HEK293 (cell line): ENCODE measurements around the gene XRCC6.

ENCODE experiments used
- BCL11A ChIP-seq: fragments of 450-650 bp; formaldehyde crosslinking; IDR thresholded peaks from 2 replicates; pipeline ENCODE4 v1.5.1; 2016; ENCODE audit warnings: low read depth, missing biosample characterization, missing genetic modification characterization
- CTCF ChIP-seq: fragments of 450-650 bp; formaldehyde crosslinking; IDR thresholded peaks from 2 replicates; pipeline ENCODE4 v1.5.1; 2016; ENCODE audit warnings: missing biosample characterization, missing genetic modification characterization
- KLF16 ChIP-seq: fragments of 450-650 bp; formaldehyde crosslinking; IDR thresholded peaks from 2 replicates; pipeline ENCODE4 v1.5.1; 2017; ENCODE audit warnings: missing biosample characterization, missing genetic modification characterization
- PRDM1 ChIP-seq: fragments of 450-650 bp; formaldehyde crosslinking; IDR thresholded peaks from 2 replicates; pipeline ENCODE4; 2016; ENCODE audit warnings: missing biosample characterization, missing genetic modification characterization
- ZBTB26 ChIP-seq: fragments of 450-650 bp; formaldehyde crosslinking; optimal IDR thresholded peaks from 2 replicates; pipeline ENCODE3; 2016; ENCODE audit warnings: missing biosample characterization, mild to moderate bottlenecking, missing genetic modification characterization
- ZNF548 ChIP-seq: fragments of 450-650 bp; formaldehyde crosslinking; IDR thresholded peaks from 2 replicates; pipeline ENCODE4 v1.5.1; 2016; ENCODE audit warnings: missing biosample characterization, missing genetic modification characterization
- TF ChIP-seq, protein P1 (sequence below): fragments of 450-650 bp; formaldehyde crosslinking; IDR thresholded peaks from 2 replicates; pipeline ENCODE4 v1.5.1; 2016; ENCODE audit warnings: missing biosample characterization, missing genetic modification characterization, low read depth
- TF ChIP-seq, protein P2 (sequence below): fragments of 450-650 bp; formaldehyde crosslinking; IDR thresholded peaks from 2 replicates; pipeline ENCODE4 v1.5.1; 2017; ENCODE audit warnings: missing biosample characterization, missing genetic modification characterization

DNA sequence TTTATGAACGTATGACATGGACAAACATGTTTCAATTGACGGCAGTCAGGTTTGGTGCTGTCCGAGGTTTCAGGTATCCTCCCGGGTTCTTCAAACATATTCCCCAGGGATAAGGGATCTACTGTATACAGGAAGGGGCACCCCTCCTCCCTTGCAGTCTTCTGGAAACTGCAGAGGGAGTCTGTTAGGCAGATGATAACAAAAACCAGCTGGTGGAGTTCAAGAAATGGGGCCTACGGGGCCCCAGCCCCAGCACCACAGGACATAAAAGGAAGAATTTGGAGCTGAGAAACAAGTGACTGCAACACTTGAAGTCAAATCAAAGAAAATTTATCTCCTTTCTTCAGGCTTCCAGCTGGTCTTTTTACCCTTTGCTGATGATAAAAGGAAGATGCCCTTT lies 35.5 kb downstream of the XRCC6 start:
- TF ChIP-seq CTCF (tag by site-specific recombination) (no peak), KLF16 (no peak), ZNF548 (tag by site-specific recombination) (no peak), PRDM1 (no peak), BCL11A (tag by site-specific recombination) (no peak), ZBTB26 (tag by site-specific recombination) (no peak)
- TF ChIP-seq, protein P1, sequence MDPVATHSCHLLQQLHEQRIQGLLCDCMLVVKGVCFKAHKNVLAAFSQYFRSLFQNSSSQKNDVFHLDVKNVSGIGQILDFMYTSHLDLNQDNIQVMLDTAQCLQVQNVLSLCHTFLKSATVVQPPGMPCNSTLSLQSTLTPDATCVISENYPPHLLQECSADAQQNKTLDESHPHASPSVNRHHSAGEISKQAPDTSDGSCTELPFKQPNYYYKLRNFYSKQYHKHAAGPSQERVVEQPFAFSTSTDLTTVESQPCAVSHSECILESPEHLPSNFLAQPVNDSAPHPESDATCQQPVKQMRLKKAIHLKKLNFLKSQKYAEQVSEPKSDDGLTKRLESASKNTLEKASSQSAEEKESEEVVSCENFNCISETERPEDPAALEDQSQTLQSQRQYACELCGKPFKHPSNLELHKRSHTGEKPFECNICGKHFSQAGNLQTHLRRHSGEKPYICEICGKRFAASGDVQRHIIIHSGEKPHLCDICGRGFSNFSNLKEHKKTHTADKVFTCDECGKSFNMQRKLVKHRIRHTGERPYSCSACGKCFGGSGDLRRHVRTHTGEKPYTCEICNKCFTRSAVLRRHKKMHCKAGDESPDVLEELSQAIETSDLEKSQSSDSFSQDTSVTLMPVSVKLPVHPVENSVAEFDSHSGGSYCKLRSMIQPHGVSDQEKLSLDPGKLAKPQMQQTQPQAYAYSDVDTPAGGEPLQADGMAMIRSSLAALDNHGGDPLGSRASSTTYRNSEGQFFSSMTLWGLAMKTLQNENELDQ: no peak
- TF ChIP-seq, protein P2, sequence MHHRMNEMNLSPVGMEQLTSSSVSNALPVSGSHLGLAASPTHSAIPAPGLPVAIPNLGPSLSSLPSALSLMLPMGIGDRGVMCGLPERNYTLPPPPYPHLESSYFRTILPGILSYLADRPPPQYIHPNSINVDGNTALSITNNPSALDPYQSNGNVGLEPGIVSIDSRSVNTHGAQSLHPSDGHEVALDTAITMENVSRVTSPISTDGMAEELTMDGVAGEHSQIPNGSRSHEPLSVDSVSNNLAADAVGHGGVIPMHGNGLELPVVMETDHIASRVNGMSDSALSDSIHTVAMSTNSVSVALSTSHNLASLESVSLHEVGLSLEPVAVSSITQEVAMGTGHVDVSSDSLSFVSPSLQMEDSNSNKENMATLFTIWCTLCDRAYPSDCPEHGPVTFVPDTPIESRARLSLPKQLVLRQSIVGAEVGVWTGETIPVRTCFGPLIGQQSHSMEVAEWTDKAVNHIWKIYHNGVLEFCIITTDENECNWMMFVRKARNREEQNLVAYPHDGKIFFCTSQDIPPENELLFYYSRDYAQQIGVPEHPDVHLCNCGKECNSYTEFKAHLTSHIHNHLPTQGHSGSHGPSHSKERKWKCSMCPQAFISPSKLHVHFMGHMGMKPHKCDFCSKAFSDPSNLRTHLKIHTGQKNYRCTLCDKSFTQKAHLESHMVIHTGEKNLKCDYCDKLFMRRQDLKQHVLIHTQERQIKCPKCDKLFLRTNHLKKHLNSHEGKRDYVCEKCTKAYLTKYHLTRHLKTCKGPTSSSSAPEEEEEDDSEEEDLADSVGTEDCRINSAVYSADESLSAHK (tag by site-specific recombination): no peak
